PFSK-1 (cell line): Measurements from ENCODE around the gene AFF2.

Source experiments
- FOXP2 ChIP-seq: optimal IDR thresholded peaks from 2 replicates; pipeline ENCODE3; 2011; ENCODE audit warnings: borderline replicate concordance, control low read depth, inconsistent platforms; ENCODE audit not compliant: insufficient read depth; ENCODE audit errors: extremely low read length, extremely low read depth
- POLR2AphosphoS5 ChIP-seq: IDR thresholded peaks from 2 replicates; pipeline ENCODE4 v1.6.1; 2012; ENCODE audit warnings: low read depth, mild to moderate bottlenecking, control low read depth, low read length, moderate library complexity
- SIN3A ChIP-seq: IDR thresholded peaks from 2 replicates; pipeline ENCODE4 v1.6.1; 2012; ENCODE audit warnings: mild to moderate bottlenecking, low read length, moderate library complexity, borderline replicate concordance; ENCODE audit not compliant: insufficient read depth
- TAF1 ChIP-seq: IDR thresholded peaks from 2 replicates; pipeline ENCODE4 v1.6.1; 2012; ENCODE audit warnings: low read length, control low read depth, borderline replicate concordance; ENCODE audit not compliant: insufficient read depth
- TF ChIP-seq, protein P1 (sequence below), 2 experiments: IDR thresholded peaks; 2 replicates each; pipeline versions ENCODE4 v1.6.1 to v1.8.0; 2011 to 2012; ENCODE audit warnings: low read depth in 2 of 2, low read length in 2 of 2, control low read depth in 1 of 2, inconsistent platforms in 1 of 2, mild to moderate bottlenecking in 1 of 2, moderate library complexity in 1 of 2; ENCODE audit not compliant: insufficient read depth in 1 of 2

The AFF2 gene

GRCh38 chrX:148808833-148809232, 308.4 kb downstream of the AFF2 start:
- no peak for TF ChIP-seq POLR2AphosphoS5
- TF ChIP-seq, protein P1, sequence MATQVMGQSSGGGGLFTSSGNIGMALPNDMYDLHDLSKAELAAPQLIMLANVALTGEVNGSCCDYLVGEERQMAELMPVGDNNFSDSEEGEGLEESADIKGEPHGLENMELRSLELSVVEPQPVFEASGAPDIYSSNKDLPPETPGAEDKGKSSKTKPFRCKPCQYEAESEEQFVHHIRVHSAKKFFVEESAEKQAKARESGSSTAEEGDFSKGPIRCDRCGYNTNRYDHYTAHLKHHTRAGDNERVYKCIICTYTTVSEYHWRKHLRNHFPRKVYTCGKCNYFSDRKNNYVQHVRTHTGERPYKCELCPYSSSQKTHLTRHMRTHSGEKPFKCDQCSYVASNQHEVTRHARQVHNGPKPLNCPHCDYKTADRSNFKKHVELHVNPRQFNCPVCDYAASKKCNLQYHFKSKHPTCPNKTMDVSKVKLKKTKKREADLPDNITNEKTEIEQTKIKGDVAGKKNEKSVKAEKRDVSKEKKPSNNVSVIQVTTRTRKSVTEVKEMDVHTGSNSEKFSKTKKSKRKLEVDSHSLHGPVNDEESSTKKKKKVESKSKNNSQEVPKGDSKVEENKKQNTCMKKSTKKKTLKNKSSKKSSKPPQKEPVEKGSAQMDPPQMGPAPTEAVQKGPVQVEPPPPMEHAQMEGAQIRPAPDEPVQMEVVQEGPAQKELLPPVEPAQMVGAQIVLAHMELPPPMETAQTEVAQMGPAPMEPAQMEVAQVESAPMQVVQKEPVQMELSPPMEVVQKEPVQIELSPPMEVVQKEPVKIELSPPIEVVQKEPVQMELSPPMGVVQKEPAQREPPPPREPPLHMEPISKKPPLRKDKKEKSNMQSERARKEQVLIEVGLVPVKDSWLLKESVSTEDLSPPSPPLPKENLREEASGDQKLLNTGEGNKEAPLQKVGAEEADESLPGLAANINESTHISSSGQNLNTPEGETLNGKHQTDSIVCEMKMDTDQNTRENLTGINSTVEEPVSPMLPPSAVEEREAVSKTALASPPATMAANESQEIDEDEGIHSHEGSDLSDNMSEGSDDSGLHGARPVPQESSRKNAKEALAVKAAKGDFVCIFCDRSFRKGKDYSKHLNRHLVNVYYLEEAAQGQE (IDR thresholded peaks at IDR 0.05; ENCODE audit: insufficient read depth in 1 of 2, low read depth in 2 of 2, low read length in 2 of 2) = no peak

DNA sequence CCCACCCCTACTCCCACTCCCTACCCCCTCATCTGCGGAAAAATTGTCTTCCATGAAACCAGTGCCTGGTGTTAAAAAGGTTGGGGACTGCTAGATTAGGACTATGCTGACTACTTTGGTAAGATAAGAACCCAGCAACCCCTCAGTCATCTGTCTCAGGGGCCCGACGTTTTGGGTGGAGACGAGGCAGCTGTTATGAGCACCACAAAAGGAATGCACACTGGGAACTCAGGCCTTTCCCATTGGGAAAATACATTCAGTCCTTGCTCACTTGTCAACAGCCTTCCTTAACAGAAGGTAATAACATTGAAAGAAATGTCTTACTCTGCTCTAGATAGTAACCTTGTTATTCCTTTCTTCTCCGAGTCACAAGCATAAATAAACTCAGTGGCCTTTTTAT, 310.8 kb downstream of the AFF2 start:
- TF ChIP-seq, protein P1 (IDR thresholded peaks at IDR 0.05; ENCODE audit: insufficient read depth in 1 of 2, low read depth in 2 of 2, low read length in 2 of 2) = no peak
- no peak for TF ChIP-seq FOXP2
- TF ChIP-seq POLR2AphosphoS5 = no peak

- TF ChIP-seq SIN3A = no peak
- TF ChIP-seq, protein P1 (IDR thresholded peaks at IDR 0.05; ENCODE audit: insufficient read depth in 1 of 2, low read depth in 2 of 2, low read length in 2 of 2) = no peak
- no peak for TF ChIP-seq FOXP2
- no peak for TF ChIP-seq TAF1
- TF ChIP-seq POLR2AphosphoS5 = no peak
These were observed 313.0 kb downstream of the AFF2 start for GRCh38 chrX:148813422-148813821.

DNA sequence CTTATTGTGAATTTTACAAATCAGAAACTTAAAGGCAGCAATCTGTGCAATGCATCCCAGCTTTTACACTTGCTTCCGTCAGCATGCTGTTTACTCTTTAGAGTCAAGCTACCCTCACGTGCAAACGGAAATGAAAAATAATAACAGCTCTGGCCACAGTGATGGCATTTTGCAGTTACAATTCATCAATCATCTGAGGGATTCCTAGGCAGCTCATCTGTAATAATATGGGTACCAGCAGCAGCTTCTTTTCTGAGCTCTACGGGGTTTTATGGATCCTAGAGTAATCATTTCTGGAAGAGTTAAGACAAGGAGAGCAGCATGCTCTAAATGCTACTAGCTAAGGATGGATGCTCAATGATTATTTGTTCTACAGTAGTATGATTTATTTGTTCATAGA, 313.6 kb downstream of the AFF2 start:
- no peak for TF ChIP-seq SIN3A
- TF ChIP-seq TAF1 = no peak
- TF ChIP-seq FOXP2 = no peak
- TF ChIP-seq POLR2AphosphoS5 = no peak
- TF ChIP-seq, protein P1 (IDR thresholded peaks at IDR 0.05; ENCODE audit: insufficient read depth in 1 of 2, low read depth in 2 of 2, low read length in 2 of 2) = no peak

DNA sequence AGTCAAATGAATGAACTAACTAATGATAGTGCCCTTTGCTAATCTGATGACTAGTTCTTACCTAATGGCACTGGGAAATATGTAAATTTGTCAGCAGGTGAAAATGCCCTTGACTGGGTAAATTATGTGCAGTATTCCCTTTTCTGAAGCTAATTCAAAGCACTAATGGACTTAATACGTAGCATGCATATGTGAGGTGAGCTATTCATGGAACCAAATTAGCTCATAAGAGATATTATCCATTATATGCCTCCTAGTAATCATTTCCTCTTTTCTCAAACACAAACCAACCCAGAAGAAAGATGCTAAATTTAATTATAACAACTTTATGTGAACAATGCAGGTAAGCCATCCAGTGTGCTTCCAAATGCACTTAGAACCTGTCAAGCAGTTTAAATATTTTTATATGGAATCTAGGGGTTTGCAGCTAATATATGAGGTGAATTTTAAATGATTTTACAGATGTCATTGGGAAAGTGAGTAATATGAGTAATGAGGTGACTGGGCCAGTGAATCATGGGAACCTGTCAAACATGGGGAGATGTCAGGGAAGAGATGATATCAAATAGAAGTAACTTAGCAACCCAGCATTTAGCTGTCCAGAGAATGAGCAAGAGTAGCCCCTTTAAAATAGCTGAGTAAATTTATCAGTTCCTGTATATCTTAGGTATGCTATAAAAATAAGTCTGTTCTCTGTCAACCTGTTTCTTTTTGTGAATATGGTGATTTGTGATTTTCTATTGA, 315.0 kb downstream of the AFF2 start:
- TF ChIP-seq FOXP2 (no peak), POLR2AphosphoS5 (no peak), SIN3A (no peak), TAF1 (no peak)
- TF ChIP-seq, protein P1 (IDR thresholded peaks at IDR 0.05; ENCODE audit: insufficient read depth in 1 of 2, low read depth in 2 of 2, low read length in 2 of 2) = no peak
